WTC11 (cell line): ENCODE measurements around the gene FBXL7. TPM values are rescaled to one million over a fixed set of nuclear protein-coding genes. Genes with fewer than 3 reads are reported as not detected.

Experiments used
- ATAC-seq: fragments of 200-7000 bp; cut with Tn5 transposase; 2 replicates; pipeline ENCODE4 v1.10.0; 2021; ENCODE audit warnings: mild to moderate bottlenecking, moderate library complexity
- CTCF ChIA-PET: fragments of 300-600 bp; sonication (Branson Sonifier 250); formaldehyde crosslinking; loops from one replicate; lab custom pipeline; 2021; ENCODE audit warnings: antibody characterized with exemption; lab: Charles Lee
- POLR2A ChIA-PET: fragments of 350-600 bp; sonication (Branson Sonifier 250); formaldehyde crosslinking; loops from one replicate; lab custom pipeline; 2021; ENCODE audit warnings: antibody characterized with exemption; lab: Charles Lee
- DNase-seq: peaks from one replicate; pipeline ENCODE4 v3.0.0; 2021; ENCODE audit warnings: low spot score
- H3K27ac Mint-ChIP-seq: 2 replicates; pipeline ENCODE4 v1.8.0; 2021; ENCODE audit warnings: mixed read lengths
- H3K27me3 Mint-ChIP-seq: 2 replicates; pipeline ENCODE4 v1.8.0; 2021; ENCODE audit warnings: low read depth, mild to moderate bottlenecking, moderate library complexity, mixed read lengths
- H3K36me3 Mint-ChIP-seq: 2 replicates; pipeline ENCODE4 v1.8.0; 2021; ENCODE audit warnings: mixed read lengths
- H3K4me1 Mint-ChIP-seq: 2 replicates; pipeline ENCODE4 v1.8.0; 2022; ENCODE audit warnings: mixed read lengths
- H3K4me3 Mint-ChIP-seq: 2 replicates; pipeline ENCODE4 v1.8.0; 2021; ENCODE audit warnings: mild to moderate bottlenecking, moderate library complexity, mixed read lengths
- H3K9me3 Mint-ChIP-seq: 2 replicates; pipeline ENCODE4 v1.8.0; 2021; ENCODE audit warnings: mixed read lengths
- CDX4 ChIP-seq: fragments of 250-450 bp; sonication (Bioruptor Pico); IDR thresholded peaks from 2 replicates; pipeline ENCODE4 v1.9.0; 2021; ENCODE audit warnings: moderate library complexity, mild to moderate bottlenecking, inconsistent platforms, borderline replicate concordance
- CREB1 ChIP-seq: sonication (generic); formaldehyde crosslinking; IDR thresholded peaks from 2 replicates; pipeline ENCODE4 v1.8.0; 2023; ENCODE audit warnings: mild to moderate bottlenecking, missing genetic modification reagents
- CTCF ChIP-seq: fragments of 200-600 bp; IDR thresholded peaks from 2 replicates; pipeline ENCODE4 v1.8.0; 2022; ENCODE audit warnings: antibody characterized with exemption
- EMX1 ChIP-seq: fragments of 250-450 bp; sonication (Bioruptor Pico); IDR thresholded peaks from 2 replicates; pipeline ENCODE4 v1.8.0; 2021; ENCODE audit warnings: mild to moderate bottlenecking
- ERG ChIP-seq: fragments of 250-450 bp; sonication (Bioruptor Pico); IDR thresholded peaks from 2 replicates; pipeline ENCODE4 v1.8.0; 2021; ENCODE audit warnings: mild to moderate bottlenecking
- HMGXB4 ChIP-seq: sonication (generic); formaldehyde crosslinking; IDR thresholded peaks from 2 replicates; pipeline ENCODE4 v1.8.1; 2023; ENCODE audit warnings: mild to moderate bottlenecking, moderate library complexity, missing genetic modification reagents
- MAX ChIP-seq: sonication (generic); formaldehyde crosslinking; IDR thresholded peaks from 2 replicates; pipeline ENCODE4 v1.8.0; 2022; ENCODE audit warnings: mild to moderate bottlenecking, missing genetic modification reagents
- RORB ChIP-seq: fragments of 250-450 bp; sonication (Bioruptor Pico); IDR thresholded peaks from 2 replicates; pipeline ENCODE4 v1.9.0; 2021; ENCODE audit warnings: mild to moderate bottlenecking
- SMAD4 ChIP-seq: sonication (generic); formaldehyde crosslinking; IDR thresholded peaks from 2 replicates; pipeline ENCODE4 v1.8.0; 2022; ENCODE audit warnings: mild to moderate bottlenecking, missing genetic modification reagents
- USF2 ChIP-seq: sonication (generic); formaldehyde crosslinking; IDR thresholded peaks from 2 replicates; pipeline ENCODE4 v1.8.1; 2023; ENCODE audit warnings: mild to moderate bottlenecking, missing genetic modification reagents, moderate library complexity
- ZBTB21 ChIP-seq: sonication (generic); formaldehyde crosslinking; IDR thresholded peaks from 2 replicates; pipeline ENCODE4 v1.8.1; 2023; ENCODE audit warnings: mild to moderate bottlenecking, missing genetic modification reagents, borderline replicate concordance
- ZBTB43 ChIP-seq: sonication (generic); formaldehyde crosslinking; IDR thresholded peaks from 2 replicates; pipeline ENCODE4 v1.8.1; 2023; ENCODE audit warnings: mild to moderate bottlenecking, missing genetic modification reagents
- ZNF138 ChIP-seq: sonication (generic); formaldehyde crosslinking; conservative IDR thresholded peaks from 2 replicates; pipeline ENCODE4 v1.8.1; 2022; ENCODE audit warnings: mild to moderate bottlenecking, moderate library complexity, missing genetic modification reagents
- ZNF263 ChIP-seq: sonication (generic); formaldehyde crosslinking; IDR thresholded peaks from 2 replicates; pipeline ENCODE4 v1.8.1; 2022; ENCODE audit warnings: low read depth, mild to moderate bottlenecking, moderate library complexity, missing genetic modification reagents
- ZNF512 ChIP-seq: sonication (generic); formaldehyde crosslinking; IDR thresholded peaks from 2 replicates; pipeline ENCODE4 v1.8.1; 2022; ENCODE audit warnings: missing genetic modification reagents, borderline replicate concordance
- ZNF532 ChIP-seq: fragments of 250-450 bp; sonication (Bioruptor Pico); IDR thresholded peaks from 2 replicates; pipeline ENCODE4 v1.9.0; 2021; ENCODE audit warnings: mild to moderate bottlenecking, borderline replicate concordance
- total RNA-seq: library from RNA; stranded (reverse); gene quantifications from 3 replicates; pipeline ENCODE4 v1.2.3, GENCODE V29; 2021

Gene FBXL7
- total RNA-seq, 1 experiment from 2014 or later, result 13.8 TPM

- TF ChIP-seq CTCF, result no peak
- TF ChIP-seq SMAD4 (CRISPR knock-in tag), result no peak
- no peak for TF ChIP-seq ZNF532 (CRISPR knock-in tag)
- TF ChIP-seq CREB1 (CRISPR knock-in tag), result no peak
- TF ChIP-seq ZNF263, result no peak
- no peak for TF ChIP-seq HMGXB4
- TF ChIP-seq EMX1 (CRISPR knock-in tag), result no peak
Observed at GRCh38 chr5:15574128-15574527, 74.1 kb downstream of the FBXL7 start (continued).

- Mint-ChIP-seq H3K27ac (0 out of 2 replicates have a peak overlapping the region, but pooled peaks have one; percentile 5), H3K27me3 (no peaks in the 10 kb centered on the region), H3K36me3 (no peaks in the 10 kb centered on the region), H3K4me1 (peaks cover 21% of the 10 kb centered on the region), H3K4me3 (no peak overlapping the region), H3K9me3 (no peaks in the 10 kb centered on the region)
- DNase-seq (no peak), ATAC-seq (no peak)
- ChIA-PET POLR2A (no interaction called here), CTCF (no interaction called here)
- TF ChIP-seq ZBTB43 (CRISPR knock-in tag) (no peak), ZNF263 (no peak), RORB (CRISPR knock-in tag) (no peak), MAX (CRISPR knock-in tag) (no peak), ZNF532 (CRISPR knock-in tag) (no peak), ZNF512 (CRISPR knock-in tag) (no peak), CDX4 (CRISPR knock-in tag) (no peak), ERG (no peak), USF2 (CRISPR knock-in tag) (no peak), ZNF138 (no peak), ZBTB21 (CRISPR knock-in tag) (no peak)
Observed at GRCh38 chr5:15574806-15575325, 74.9 kb downstream of the FBXL7 start.
